HCT116 (cell line): ENCODE measurements around the gene RAB4A.

Source experiments
- ATF3 ChIP-seq: IDR thresholded peaks from 2 replicates; pipeline ENCODE4 v1.6.1; 2012
- CEBPB ChIP-seq: IDR thresholded peaks from 2 replicates; pipeline ENCODE4 v1.6.1; 2012; ENCODE audit warnings: low read depth
- CTCF ChIP-seq, 3 experiments: fragments of 200-600 bp in 1 of 3; sonication (generic) in 1 of 3; IDR thresholded peaks in 2 of 3; conservative IDR thresholded peaks in 1 of 3; 2 replicates each; pipeline ENCODE4 v1.5.1; 2012 to 2017; ENCODE audit warnings: low read depth in 2 of 3, low read length in 2 of 3, antibody characterized with exemption in 1 of 3, borderline replicate concordance in 1 of 3, control low read depth in 1 of 3, mild to moderate bottlenecking in 1 of 3, mixed read lengths in 1 of 3, mixed run types in 1 of 3, moderate library complexity in 1 of 3; ENCODE audit not compliant: insufficient read depth in 1 of 3
- EZH2 ChIP-seq: fragments of 200-600 bp; sonication (generic); IDR thresholded peaks from 2 replicates; pipeline ENCODE4 v1.6.1; 2017; ENCODE audit warnings: antibody characterized with exemption, mixed run types
- MAX ChIP-seq: IDR thresholded peaks from 2 replicates; pipeline ENCODE4 v1.6.1; 2012
- POLR2A ChIP-seq: IDR thresholded peaks from 2 replicates; pipeline ENCODE4 v1.7.0; 2011; ENCODE audit warnings: borderline replicate concordance; ENCODE audit not compliant: insufficient read depth, insufficient read length; ENCODE audit errors: extremely low read depth
- POLR2AphosphoS5 ChIP-seq: IDR thresholded peaks from 2 replicates; pipeline ENCODE4 v1.6.1; 2011; ENCODE audit warnings: mild to moderate bottlenecking, low read depth, low read length, moderate library complexity
- REST ChIP-seq: IDR thresholded peaks from 2 replicates; pipeline ENCODE4 v1.6.1; 2012; ENCODE audit warnings: low read depth
- SP1 ChIP-seq: IDR thresholded peaks from 2 replicates; pipeline ENCODE4 v1.6.1; 2012; ENCODE audit warnings: low read depth
- YY1 ChIP-seq: IDR thresholded peaks from 2 replicates; pipeline ENCODE4 v1.6.1; 2011; ENCODE audit warnings: low read length, low read depth, moderate library complexity, mild to moderate bottlenecking; ENCODE audit not compliant: insufficient replicate concordance; ENCODE audit errors: extremely low read depth
- ZBTB33 ChIP-seq: IDR thresholded peaks from 2 replicates; pipeline ENCODE4 v1.6.1; 2011; ENCODE audit warnings: mild to moderate bottlenecking, low read length, moderate library complexity; ENCODE audit not compliant: insufficient replicate concordance; ENCODE audit errors: extremely low read depth
- ZFX ChIP-seq: fragments of 450-650 bp; IDR thresholded peaks from 2 replicates; pipeline ENCODE4 v1.6.1; 2017
- ZNF274 ChIP-seq: fragments of 200-500 bp; sonication (Bioruptor generic); IDR thresholded peaks from 2 replicates; pipeline ENCODE4 v1.6.1; 2014; ENCODE audit warnings: mild to moderate bottlenecking, low read depth, low read length, inconsistent platforms

- TF ChIP-seq CTCF (IDR thresholded peaks at IDR 0.05 in 2 of 3, conservative IDR thresholded peaks at IDR 0.05 in 1 of 3; ENCODE audit: borderline replicate concordance in 1 of 3, insufficient read depth in 1 of 3, low read depth in 2 of 3, low read length in 2 of 3), result no peak
- no peak for TF ChIP-seq REST
- TF ChIP-seq POLR2A, result no peak
- TF ChIP-seq ZFX, result no peak
- TF ChIP-seq EZH2, result no peak
- no peak for TF ChIP-seq POLR2AphosphoS5
- no peak for TF ChIP-seq YY1
- TF ChIP-seq ZNF274, result no peak
- TF ChIP-seq SP1, result no peak
- TF ChIP-seq MAX, result no peak
- TF ChIP-seq ZBTB33, result no peak
- no peak for TF ChIP-seq CEBPB
- no peak for TF ChIP-seq ATF3
Observed at GRCh38 chr1:229283183-229283611, 12.3 kb downstream of the RAB4A start.
